ENCODE measurements around the gene LSP1. TPM values are rescaled to one million over a fixed set of nuclear protein-coding genes. Genes with fewer than 3 reads are reported as not detected.
"Not testable (repeated sequence)": the region's sequence is repeated elsewhere in the genome, so short reads cannot be mapped to it uniquely, and the experiment has no call there.

The LSP1 gene
- total RNA-seq, 4 donors from 2014 or later: 12.3 to 69.6 (median 23.2) TPM

- in situ Hi-C loops (cut with MboI; ENCODE audit: low pct_ligation_motif_present in 1 of 4, low pct_unique_long_range_greater_than_20kb in 1 of 4, low sequenced_read_pairs in 3 of 4) (no loop called here), intact Hi-C loops (cut with DNase I; ENCODE audit: low total_unique reads) (no loop called here)
- 80% methylated on average over 28 of the region's 35 CpGs; no CpG with 5 or more reads in 1 of the 2 donors for WGBS, 2 donors (ENCODE audit: low coverage in 1 of 2)
- Histone ChIP-seq H3K27me3 (no peaks in the 10 kb centered on the region), H3K4me1 (peaks cover 0 to 4% (median 0%) of the 10 kb centered on the region in 4 donors), H3K27ac (no peak overlapping the region), H3K36me3 (no peaks in the 10 kb centered on the region), H3K9me3 (no peaks in the 10 kb centered on the region), H3K4me3 (no peak overlapping the region)
- no peak for TF ChIP-seq EP300 (IDR thresholded peaks at IDR 0.05; ENCODE audit: low read depth)
- no peak for DNase-seq
Measured at GRCh38 chr11:1937616-1938342, 84.9 kb downstream of the LSP1 start.

GRCh38 chr11:1938343-1939005 lies 85.6 kb downstream of the LSP1 start:
- no peak overlapping the region for H3K4me3 ChIP-seq
- no peaks in the 10 kb centered on the region for H3K9me3 ChIP-seq
- DNase-seq: no peak
- in situ Hi-C loops (cut with MboI; ENCODE audit: low pct_ligation_motif_present in 1 of 4, low pct_unique_long_range_greater_than_20kb in 1 of 4, low sequenced_read_pairs in 3 of 4) (no loop called here), intact Hi-C loops (cut with DNase I; ENCODE audit: low total_unique reads) (no loop called here)
- H3K4me1 ChIP-seq: peaks cover 0 to 4% (median 0%) of the 10 kb centered on the region in 4 donors
- WGBS, 2 donors (ENCODE audit: low coverage in 1 of 2): 72% methylated on average over 24 of the region's 27 CpGs; no CpG with 5 or more reads in 1 of the 2 donors
- TF ChIP-seq POLR2A (IDR thresholded peaks at IDR 0.05): no peak
- TF ChIP-seq POLR2AphosphoS5 (IDR thresholded peaks at IDR 0.05): no peak
- no peak for TF ChIP-seq EP300 (IDR thresholded peaks at IDR 0.05; ENCODE audit: low read depth)
- TF ChIP-seq CTCF (IDR thresholded peaks at IDR 0.05): no peak
- H3K27me3 ChIP-seq: no peaks in the 10 kb centered on the region
- peak overlapping the region in 1 of 4 donors; percentile 17 for H3K27ac ChIP-seq
- H3K36me3 ChIP-seq: no peaks in the 10 kb centered on the region

- Histone ChIP-seq H3K4me3 (no peak overlapping the region), H3K27me3 (no peaks in the 10 kb centered on the region), H3K4me1 (peaks cover 0 to 4% (median 0%) of the 10 kb centered on the region in 4 donors), H3K9me3 (no peaks in the 10 kb centered on the region), H3K27ac (peak overlapping the region in 1 of 4 donors; percentile 17), H3K36me3 (no peaks in the 10 kb centered on the region)
- 20% methylated on average over 23 of the region's 23 CpGs; no CpG with 5 or more reads in 1 of the 2 donors for WGBS, 2 donors (ENCODE audit: low coverage in 1 of 2)
- TF ChIP-seq EP300 (IDR thresholded peaks at IDR 0.05; ENCODE audit: low read depth) (no peak), POLR2A (IDR thresholded peaks at IDR 0.05) (no peak), POLR2AphosphoS5 (IDR thresholded peaks at IDR 0.05) (no peak), CTCF (IDR thresholded peaks at IDR 0.05) (no peak)
- intact Hi-C loops (cut with DNase I; ENCODE audit: low total_unique reads) (no loop called here), in situ Hi-C loops (cut with MboI; ENCODE audit: low pct_ligation_motif_present in 1 of 4, low pct_unique_long_range_greater_than_20kb in 1 of 4, low sequenced_read_pairs in 3 of 4) (no loop called here)
- no peak for DNase-seq
Measured at GRCh38 chr11:1939006-1939625, 86.2 kb downstream of the LSP1 start.

- DNase-seq; H3K27me3 ChIP-seq; H3K4me1 ChIP-seq; H3K4me3 ChIP-seq; H3K27ac ChIP-seq; H3K9me3 ChIP-seq; H3K36me3 ChIP-seq; in situ Hi-C loops (cut with MboI; ENCODE audit: low pct_ligation_motif_present in 1 of 4, low pct_unique_long_range_greater_than_20kb in 1 of 4, low sequenced_read_pairs in 3 of 4): not testable (repeated sequence)
- 89% methylated on average over 1 of the region's 1 CpG; no CpG with 5 or more reads in 1 of the 2 donors for WGBS, 2 donors (ENCODE audit: low coverage in 1 of 2)
- intact Hi-C loops (cut with DNase I; ENCODE audit: low total_unique reads): loop anchor here (10.0 kb wide), 1 partner anchor 45 kb away; the partner anchor contains the start of gene PRR33
Measured at GRCh38 chr11:1939788-1940187, 86.9 kb downstream of the LSP1 start.

Small RNA genes within 50 kb of the gene (small RNA-seq; reads per million reads assigned to genes)
- gene AC051649.1 (0 reads per million in 4 donors), gene MIR4298 (0 reads per million in 4 donors)

Other genes with a start within 250 kb of the LSP1 start
- not detected for gene KRTAP5-3, start 244.6 kb upstream of the LSP1 start, total RNA-seq
- gene KRTAP5-4, start 230.9 kb upstream of the LSP1 start, total RNA-seq: not detected
- not detected for gene KRTAP5-5, start 223.3 kb upstream of the LSP1 start, total RNA-seq
- gene KRTAP5-6, start 155.9 kb upstream of the LSP1 start, total RNA-seq: not detected
- gene IFITM10, start 102.5 kb upstream of the LSP1 start, total RNA-seq: 10 to 100 TPM in 1 of 4 donors, 1 to 10 TPM in 2, under 1 TPM in 1; 0.68 to 13.5 (median 1.3) TPM
- gene CTSD, start 89.2 kb upstream of the LSP1 start, total RNA-seq: 1,000 to 10,000 TPM in 2 of 4 donors, 100 to 1,000 TPM in 2; 548 to 1,794 (median 1,176) TPM
- gene SYT8, start 18.1 kb upstream of the LSP1 start, total RNA-seq: 1 to 10 TPM in 2 of 4 donors, not detected in 2; 1.4 to 4.1 TPM
- 10 to 100 TPM in 1 of 4 donors, 1 to 10 TPM in 1, not detected in 2; 3.5 to 35.9 TPM for gene TNNI2, start 14.1 kb upstream of the LSP1 start, total RNA-seq
- gene PRR33, start 38.8 kb downstream of the LSP1 start, total RNA-seq: not detected
- 1 to 10 TPM in 2 of 4 donors, not detected in 2; 1.9 to 3.3 TPM for gene TNNT3, start 66.6 kb downstream of the LSP1 start, total RNA-seq
- gene MRPL23, start 94.2 kb downstream of the LSP1 start, total RNA-seq: 100 to 1,000 TPM in 2 of 4 donors, 10 to 100 TPM in 2; 91.7 to 187 (median 127) TPM
- gene H19, start 144.8 kb downstream of the LSP1 start, total RNA-seq: 100 to 1,000 TPM in 1 of 4 donors, 10 to 100 TPM in 3; 20.7 to 102 (median 24.7) TPM

All from transverse colon (tissue), 4 donors.